ENCODE measurements around the gene RIC8A. TPM values are rescaled to one million over a fixed set of nuclear protein-coding genes. Genes with fewer than 3 reads are reported as not detected.
"Not testable (repeated sequence)": the region's sequence is repeated elsewhere in the genome, so short reads cannot be mapped to it uniquely, and the experiment has no call there.

The RIC8A gene
- 52.3 TPM for total RNA-seq
- long read RNA-seq, transcript RIC8A-203 (10 exons, 3,703 nt) = major isoform, 49 of 59 reads
- long read RNA-seq, partial matches to known transcripts = 1 of 59 reads
- long read RNA-seq, other reads (novel, unspliced or antisense) = 8 of 59 reads

GRCh38 chr11:207208-207862, at the start of gene RIC8A, which contains the start of gene BET1L:
Gene RIC8A, plus strand, starts transcription at chr11:207708. Its CDS starts 1,147 bp downstream, at chr11:208855.
Gene BET1L, minus strand, starts transcription at chr11:207399. Its CDS starts 78 bp downstream, at chr11:207321.
- DNase-seq (ENCODE audit: missing footprints) (peak; percentile 98), ATAC-seq (peak; percentile 92)
- intact Hi-C loops (cut with DNase I) = loop anchor here (1.0 kb wide), 1 partner anchor 29 kb away; the partner anchor contains the start of genes PSMD13 and SIRT3

DNA sequence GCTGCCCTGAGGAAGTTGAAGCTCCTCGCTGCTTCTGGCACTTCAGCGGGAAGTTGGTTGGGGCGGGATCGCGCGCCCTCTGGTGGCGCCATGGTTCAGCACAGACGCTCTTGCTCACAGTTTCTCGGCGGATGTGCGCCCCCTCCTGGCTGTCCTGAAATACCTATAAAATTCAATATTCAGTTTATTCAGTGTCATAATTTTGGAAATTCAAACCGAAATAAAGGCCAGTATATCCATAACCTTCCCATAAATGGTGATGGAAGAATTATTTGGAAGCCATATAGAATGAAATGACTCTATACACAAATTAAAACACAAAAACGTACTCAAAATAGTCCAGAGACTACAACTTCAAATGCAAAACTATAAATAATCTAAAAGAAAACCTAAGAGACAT, 27.3 kb upstream of the RIC8A start:
- DNase-seq (ENCODE audit: missing footprints); ATAC-seq; intact Hi-C loops (cut with DNase I): not testable (repeated sequence)

DNA sequence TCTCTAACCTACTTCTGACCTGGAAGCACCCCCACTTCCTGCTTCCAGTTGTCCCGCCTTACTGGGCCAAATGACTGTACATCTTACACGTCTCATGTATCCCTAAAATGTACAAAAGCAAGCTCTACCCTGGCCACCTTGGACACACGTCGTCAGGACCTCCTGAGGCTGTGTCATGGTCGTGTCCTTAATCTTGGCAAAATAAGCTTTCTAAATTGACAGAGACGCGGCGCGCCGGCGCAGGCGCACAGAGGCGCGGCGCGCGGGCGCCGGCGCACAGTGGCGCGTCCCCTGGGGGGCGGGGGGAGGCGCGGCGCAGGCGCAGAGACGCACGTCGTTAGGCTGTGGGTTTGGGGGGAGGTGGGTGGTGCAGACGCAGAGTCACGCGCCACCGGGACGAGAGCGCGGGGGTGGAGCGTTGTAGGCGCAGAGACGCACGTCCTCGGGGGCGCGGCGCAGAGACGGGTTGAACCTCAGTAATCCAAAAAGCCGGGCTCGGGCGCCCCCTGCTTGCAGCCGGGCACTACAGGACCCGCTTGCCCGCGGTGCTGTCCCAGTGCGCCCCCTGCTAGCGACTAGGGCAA, 18.2 kb upstream of the RIC8A start:
- ATAC-seq = peak; percentile 68
- intact Hi-C loops (cut with DNase I) = not testable (repeated sequence)
- DNase-seq (ENCODE audit: missing footprints) = peak; percentile 61

GRCh38 chr11:189843-190311, 17.6 kb upstream of the RIC8A start:
- DNase-seq (ENCODE audit: missing footprints) = peak; percentile 48
- peak; percentile 53 for ATAC-seq
- intact Hi-C loops (cut with DNase I) = not testable (repeated sequence)

GRCh38 chr11:190546-190945, 17.0 kb upstream of the RIC8A start:
- intact Hi-C loops (cut with DNase I); DNase-seq (ENCODE audit: missing footprints); ATAC-seq: not testable (repeated sequence)

DNA sequence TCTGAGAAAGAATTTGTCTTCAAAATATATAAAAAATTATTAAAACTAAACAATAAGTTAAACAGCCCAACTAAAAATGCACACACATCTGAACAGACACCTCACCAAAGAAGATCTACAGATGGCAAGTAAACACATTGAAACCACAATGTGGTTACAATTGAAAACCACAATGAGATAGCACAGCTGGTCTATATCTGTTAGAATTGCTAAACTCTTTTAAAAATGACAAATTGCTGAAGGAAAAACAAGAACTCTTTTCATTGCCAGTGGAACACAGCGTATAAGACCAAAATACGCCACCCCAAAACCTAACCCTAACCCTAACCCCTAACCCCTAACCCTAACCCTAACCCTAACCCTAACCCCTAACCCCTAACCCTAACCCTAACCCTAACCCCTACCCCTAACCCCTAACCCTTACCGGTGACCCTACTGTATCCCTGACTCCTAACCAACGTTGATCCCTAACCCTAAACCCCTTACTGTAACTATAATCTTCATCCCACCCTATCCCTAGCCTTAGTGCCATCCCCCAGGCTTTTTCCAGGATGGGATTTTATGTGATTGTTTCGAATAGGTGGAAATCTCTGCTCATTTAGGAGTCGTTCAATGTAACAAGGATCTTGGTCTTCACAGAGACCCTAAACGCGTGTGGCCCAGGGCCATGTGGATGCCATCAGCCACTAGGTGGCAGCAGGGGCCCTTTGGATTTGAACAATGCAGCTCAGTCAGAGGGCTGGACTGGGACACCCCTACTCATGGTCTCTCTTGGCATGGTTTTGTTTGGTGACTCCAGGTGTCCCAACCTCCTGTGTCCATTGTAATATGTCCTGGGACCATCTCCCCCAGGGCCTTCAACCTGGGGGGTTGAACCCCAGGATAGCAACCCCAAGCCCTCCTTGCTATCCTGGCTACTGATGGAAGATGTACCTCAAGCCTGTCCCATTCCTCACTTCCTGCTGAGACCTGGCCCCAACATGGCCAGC, 15.7 kb upstream of the RIC8A start:
- ATAC-seq = peak; percentile 49
- intact Hi-C loops (cut with DNase I); DNase-seq (ENCODE audit: missing footprints): not testable (repeated sequence)

DNA sequence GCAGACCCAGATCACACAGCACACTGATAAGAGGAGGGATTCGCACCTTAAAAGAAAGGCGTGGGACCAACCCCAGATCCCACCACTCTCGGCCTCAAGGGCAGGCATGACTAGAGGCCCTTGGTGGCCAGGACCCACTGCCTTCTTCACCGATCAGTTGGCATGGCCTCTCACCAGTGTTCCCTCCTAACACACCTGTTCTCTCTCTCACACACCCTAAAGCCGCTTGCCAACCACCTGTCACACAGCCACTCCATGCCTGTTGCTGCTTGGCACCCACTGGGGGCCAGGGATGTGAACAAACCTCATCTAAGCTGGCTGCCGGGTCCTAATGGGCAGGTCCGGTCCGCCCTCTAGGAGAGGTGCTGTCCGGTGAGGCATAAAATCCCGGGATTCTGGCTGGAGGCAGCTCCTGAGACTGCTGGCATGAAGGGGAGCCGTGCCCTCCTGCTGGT, 14.8 kb upstream of the RIC8A start, which contains the start of gene SCGB1C1:
Gene SCGB1C1 (plus strand): TSS at position 405 of the 455 bp plus-strand sequence. CDS start 22 bp downstream, at position 427.
- intact Hi-C loops (cut with DNase I); DNase-seq (ENCODE audit: missing footprints); ATAC-seq: not testable (repeated sequence)

DNA sequence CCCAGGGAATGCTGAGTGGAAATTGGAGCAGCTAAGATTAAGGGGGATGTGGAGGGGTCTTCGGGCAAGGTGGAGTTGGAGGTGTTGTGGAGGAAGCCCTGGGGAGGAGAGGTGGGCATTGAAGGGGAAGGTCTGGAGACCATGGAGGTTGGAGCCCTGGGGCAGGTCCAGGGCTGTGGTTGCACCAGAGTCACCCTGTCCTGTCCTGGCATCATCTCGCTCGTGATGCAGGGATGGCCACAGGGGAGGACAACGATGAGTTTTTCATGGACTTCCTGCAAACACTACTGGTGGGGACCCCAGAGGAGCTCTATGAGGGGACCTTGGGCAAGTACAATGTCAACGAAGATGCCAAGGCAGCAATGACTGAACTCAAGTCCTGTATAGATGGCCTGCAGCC, 14.0 kb upstream of the RIC8A start:
- DNase-seq (ENCODE audit: missing footprints); intact Hi-C loops (cut with DNase I); ATAC-seq: not testable (repeated sequence)

- intact Hi-C loops (cut with DNase I) = no loop called here
- no peak for DNase-seq (ENCODE audit: missing footprints)
- no peak for ATAC-seq
These were observed 10.4 kb upstream of the RIC8A start for GRCh38 chr11:196786-197731.

DNA sequence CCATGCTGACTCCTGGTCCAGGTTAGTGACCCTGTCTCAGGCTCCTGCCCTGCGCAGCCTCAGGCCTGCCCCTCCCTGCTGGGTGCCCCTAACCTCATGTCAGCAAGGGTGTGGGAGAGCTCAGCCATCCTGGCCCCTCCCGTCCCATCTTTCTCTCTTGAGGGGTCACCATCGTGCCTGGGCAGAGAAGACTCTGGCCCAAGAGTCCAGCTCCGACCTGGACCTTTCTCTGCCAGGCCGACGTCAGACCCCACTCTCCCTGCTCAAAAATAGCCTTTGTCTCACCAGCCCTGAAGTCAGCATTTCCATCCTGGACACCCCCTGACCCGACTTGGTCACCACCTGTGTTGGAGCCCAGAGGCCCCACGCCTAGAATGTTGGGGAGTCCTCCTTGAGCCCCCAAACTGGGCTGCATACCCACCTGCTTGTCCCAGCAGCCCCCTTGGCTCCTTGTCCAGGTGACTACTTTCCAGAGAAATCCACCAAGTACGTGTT, 9.7 kb upstream of the RIC8A start:
- intact Hi-C loops (cut with DNase I) = no loop called here
- ATAC-seq (no peak), DNase-seq (ENCODE audit: missing footprints) (no peak)

DNA sequence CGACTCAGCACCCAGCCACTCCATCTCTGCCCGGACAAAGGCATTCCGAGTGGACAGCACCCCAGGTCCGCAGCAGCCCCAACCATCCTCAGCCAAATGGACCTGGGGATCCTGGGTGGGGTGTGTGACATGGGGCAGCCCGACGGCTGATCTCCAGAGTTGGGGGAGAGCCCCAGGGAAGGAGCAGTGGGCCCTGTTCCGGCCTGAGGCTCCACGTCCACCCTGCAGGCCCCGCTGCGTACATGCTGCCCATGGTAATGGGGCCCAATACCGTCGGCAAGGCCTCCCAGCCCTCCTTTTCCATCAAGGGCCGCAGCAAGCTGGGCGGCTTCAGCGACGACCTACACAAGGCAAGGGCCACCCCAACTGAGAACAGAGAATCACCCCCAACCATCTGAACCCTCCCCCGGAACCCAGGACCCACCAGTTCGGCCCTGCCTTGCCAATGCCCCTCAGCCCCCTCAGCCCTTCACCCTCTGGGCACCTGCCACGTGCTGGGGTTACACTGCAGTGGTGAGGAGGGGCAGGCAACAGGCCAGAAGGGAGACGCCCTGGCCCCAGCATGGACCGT, 9.2 kb upstream of the RIC8A start:
- ATAC-seq (no peak), DNase-seq (ENCODE audit: missing footprints) (no peak)
- intact Hi-C loops (cut with DNase I) = no loop called here

GRCh38 chr11:199004-199581, 8.4 kb upstream of the RIC8A start:
- intact Hi-C loops (cut with DNase I) = no loop called here
- DNase-seq (ENCODE audit: missing footprints) (no peak), ATAC-seq (no peak)

- intact Hi-C loops (cut with DNase I) = no loop called here
- ATAC-seq (no peak), DNase-seq (ENCODE audit: missing footprints) (no peak)
These were observed 7.7 kb upstream of the RIC8A start for GRCh38 chr11:199782-200181.

- ATAC-seq (no peak), DNase-seq (ENCODE audit: missing footprints) (no peak)
- intact Hi-C loops (cut with DNase I) = no loop called here
These were observed 7.1 kb upstream of the RIC8A start for GRCh38 chr11:200224-201003.

- ATAC-seq (no peak), DNase-seq (ENCODE audit: missing footprints) (no peak)
- intact Hi-C loops (cut with DNase I) = no loop called here
These were observed 5.5 kb upstream of the RIC8A start for GRCh38 chr11:201966-202365.

DNA sequence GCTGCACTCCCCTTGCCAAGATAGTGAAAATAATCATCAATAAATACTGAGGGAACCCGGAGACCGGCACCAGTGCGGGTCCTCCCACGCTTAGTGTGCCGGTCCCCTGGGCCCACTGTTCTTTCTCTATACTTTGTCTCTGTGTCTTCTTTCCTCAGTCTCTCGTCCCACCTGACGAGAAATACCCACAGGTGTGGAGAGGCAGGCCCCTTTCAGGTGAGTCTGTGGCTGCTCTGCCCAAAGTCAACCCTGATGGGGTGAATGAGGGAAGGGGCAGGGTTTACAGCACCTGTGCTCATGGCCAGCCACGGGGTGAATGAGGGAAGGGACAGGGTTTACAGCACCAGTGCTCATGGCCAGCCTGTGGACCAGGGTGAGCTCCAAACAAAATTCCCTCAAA, 5.0 kb upstream of the RIC8A start:
- DNase-seq (ENCODE audit: missing footprints) (no peak), ATAC-seq (no peak)
- intact Hi-C loops (cut with DNase I) = no loop called here
